CD14-positive monocyte (primary cell): ENCODE data around the gene UBQLN2. TPM values are rescaled to one million over a fixed set of nuclear protein-coding genes. Genes with fewer than 3 reads are reported as not detected.
"Not testable (repeated sequence)": the region's sequence is repeated elsewhere in the genome, so short reads cannot be mapped to it uniquely, and the experiment has no call there.

Experiments
- DNase-seq, 3 donors: peaks; one replicate each; pipeline ENCODE4 v3.0.0-alpha.2; 2011 to 2022
- H2AFZ ChIP-seq: 2 replicates; pipeline ENCODE4 v1.6.0; 2012; ENCODE audit warnings: mild to moderate bottlenecking, low read depth, low read length, inconsistent platforms; ENCODE audit not compliant: insufficient read depth, poor library complexity, severe bottlenecking
- H3K27ac ChIP-seq, 2 donors: 1 replicate in 1 of 2; 2 replicates in 1 of 2; pipeline ENCODE4 v1.5.1; 2012 to 2013; ENCODE audit warnings: low read length in 2 of 2, control low read depth in 1 of 2, inconsistent platforms in 1 of 2, low read depth in 1 of 2, mild to moderate bottlenecking in 1 of 2
- H3K27me3 ChIP-seq, 2 donors: one replicate each; pipeline versions ENCODE4 v1.6.0 to v1.6.1; 2011 to 2013; ENCODE audit warnings: low read length in 2 of 2; ENCODE audit not compliant: control insufficient read depth in 2 of 2, insufficient read depth in 2 of 2
- H3K36me3 ChIP-seq, 2 donors: replicated peaks in 1 of 2; 1 replicate in 1 of 2; 2 replicates in 1 of 2; pipeline versions ENCODE4 v1.5.1 to v1.6.1; 2012 to 2013; ENCODE audit warnings: low read length in 2 of 2, control low read depth in 1 of 2, inconsistent platforms in 1 of 2, mild to moderate bottlenecking in 1 of 2; ENCODE audit not compliant: insufficient read depth in 2 of 2, control insufficient read depth in 1 of 2
- H3K4me1 ChIP-seq, 2 donors: 1 replicate in 1 of 2; 2 replicates in 1 of 2; pipeline versions ENCODE4 v1.5.1 to v1.6.1; 2012 to 2013; ENCODE audit warnings: low read length in 2 of 2, control low read depth in 1 of 2, inconsistent platforms in 1 of 2, mild to moderate bottlenecking in 1 of 2, moderate library complexity in 1 of 2; ENCODE audit not compliant: insufficient read depth in 2 of 2, control insufficient read depth in 1 of 2
- H3K4me2 ChIP-seq: replicated peaks from 2 replicates; pipeline ENCODE3; 2012; ENCODE audit warnings: low read length, moderate library complexity, mild to moderate bottlenecking; ENCODE audit not compliant: poor library complexity, severe bottlenecking; ENCODE audit errors: extremely low read depth
- H3K4me3 ChIP-seq, 3 experiments: fragments of 200-600 bp in 1 of 3; sonication (generic) in 1 of 3; replicated peaks in 1 of 3; 1 replicate in 2 of 3; 2 replicates in 1 of 3; pipeline ENCODE4 v1.5.1; 2011 to 2013; ENCODE audit warnings: low read length in 3 of 3, mild to moderate bottlenecking in 3 of 3, control low read depth in 2 of 3, low read depth in 2 of 3, inconsistent platforms in 1 of 3, moderate library complexity in 1 of 3
- H3K79me2 ChIP-seq: 2 replicates; pipeline ENCODE4 v1.6.0; 2012; ENCODE audit warnings: mild to moderate bottlenecking, control low read depth, inconsistent platforms, low read length, moderate library complexity; ENCODE audit not compliant: insufficient read depth
- H3K9ac ChIP-seq: 2 replicates; pipeline ENCODE4 v1.6.0; 2017; ENCODE audit warnings: low read length, mild to moderate bottlenecking; ENCODE audit not compliant: insufficient read depth, poor library complexity, severe bottlenecking
- H3K9me3 ChIP-seq, 2 donors: replicated peaks in 1 of 2; 1 replicate in 1 of 2; 2 replicates in 1 of 2; pipeline versions ENCODE4 v1.5.1 to v1.6.1; 2012 to 2013; ENCODE audit warnings: low read length in 2 of 2, control low read depth in 1 of 2; ENCODE audit not compliant: control insufficient read depth in 1 of 2, insufficient read depth in 1 of 2
- H4K20me1 ChIP-seq: 2 replicates; pipeline ENCODE4 v1.6.0; 2012; ENCODE audit warnings: mild to moderate bottlenecking, low read length, control low read depth, moderate library complexity; ENCODE audit not compliant: insufficient read depth
- H3K27ac Mint-ChIP-seq, 7 donors: one replicate each; pipeline ENCODE4 v1.8.0; 2020; ENCODE audit warnings: mild to moderate bottlenecking in 7 of 7, mixed read lengths in 7 of 7, moderate library complexity in 6 of 7, inconsistent platforms in 2 of 7
- H3K27me3 Mint-ChIP-seq, 3 donors: one replicate each; pipeline ENCODE4 v1.8.0; 2021 to 2022; ENCODE audit warnings: low read depth in 3 of 3, mild to moderate bottlenecking in 3 of 3, mixed read lengths in 3 of 3, moderate library complexity in 3 of 3, inconsistent platforms in 1 of 3
- H3K36me3 Mint-ChIP-seq, 2 donors: one replicate each; pipeline ENCODE4 v1.8.0; 2020; ENCODE audit warnings: mixed read lengths in 2 of 2, inconsistent platforms in 1 of 2, mild to moderate bottlenecking in 1 of 2
- H3K4me1 Mint-ChIP-seq: one replicate; pipeline ENCODE4 v1.8.0; 2020; ENCODE audit warnings: mild to moderate bottlenecking, mixed read lengths
- H3K4me3 Mint-ChIP-seq, 2 donors: one replicate each; pipeline ENCODE4 v1.8.0; 2020; ENCODE audit warnings: mild to moderate bottlenecking in 2 of 2, mixed read lengths in 2 of 2, moderate library complexity in 1 of 2
- H3K9me3 Mint-ChIP-seq, 7 donors: one replicate each; pipeline ENCODE4 v1.8.0; 2020 to 2022; ENCODE audit warnings: mixed read lengths in 7 of 7, mild to moderate bottlenecking in 6 of 7, moderate library complexity in 6 of 7, inconsistent platforms in 2 of 7
- CTCF ChIP-seq: fragments of 200-600 bp; IDR thresholded peaks from one replicate; pipeline ENCODE4 v1.8.0; 2022; ENCODE audit warnings: antibody characterized with exemption, mild to moderate bottlenecking
- WGBS: methylation state at CpG from one replicate; pipeline ENCODE4 v1.1.5; 2013; ENCODE audit warnings: missing lambda C conversion rate; ENCODE audit not compliant: insufficient coverage; 5-methylcytosine and 5-hydroxymethylcytosine counted together
- intact Hi-C, 2 donors: fragments of 100-400 bp; cut with micrococcal nuclease; formaldehyde crosslinking; loops; one replicate each; pipeline versions ENCODE4 v1.15.0 to v1.15.1; 2023
- polyA minus RNA-seq: library from RNA; depleted of rRNA, polyadenylated mRNA; stranded (reverse); fragments of >200 nt; gene quantifications from 2 replicates; pipeline ENCODE4 v1.2.3, GENCODE V29; 2012
- polyA plus RNA-seq, 3 donors: library from polyadenylated mRNA; depleted of rRNA in 1 of 3; unstranded in 2 of 3; stranded (reverse) in 1 of 3; fragments of 300-500 nt in 2 of 3; fragments of >200 nt in 1 of 3; fragmentation: Illumina TruSeq in 2 of 3; gene quantifications; 1 replicate in 2 of 3; 2 replicates in 1 of 3; pipeline ENCODE4 v1.2.3, GENCODE V29; 2012 to 2021
- total RNA-seq, 12 experiments: library from RNA in 1 of 12; stranded (reverse) in 1 of 12; fragments of 120-200 nt in 1 of 12; gene quantifications; one replicate each; pipeline ENCODE4 v1.2.4 and lab custom pipeline; 2013 to 2026; ENCODE audit warnings: mixed read lengths in 6 of 12, inconsistent platforms in 1 of 12

UBQLN2 gene
- 4.8 TPM for total RNA-seq (2013)
- polyA plus RNA-seq (10 to 100 TPM; 12.6 to 38.4 (median 28.8) TPM), polyA minus RNA-seq (10.1 and 20.8 TPM in 2 replicates), total RNA-seq (lab: John Stamatoyannopoulos, UW) (15.7 to 55.0 (median 23.1) reads per million in 11 experiments)

- no peaks in the 10 kb centered on the region for H3K27me3 ChIP-seq
- peak within 1 kb of the TSS; percentile 77 for H2AFZ ChIP-seq
- H3K4me3 ChIP-seq, result peak within 1 kb of the TSS; percentile 59 to 86 (median 84)
- under 1% methylated on average over 36 of the region's 70 CpGs for WGBS
- H3K27ac ChIP-seq, result peak within 1 kb of the TSS; percentile 88 to 96
- no peaks in the 10 kb centered on the region for H3K9me3 ChIP-seq
- H3K4me2 ChIP-seq, result peak within 1 kb of the TSS; percentile 78
- Mint-ChIP-seq H3K27me3 (peaks cover 0 to 4% (median 2%) of the 10 kb centered on the region in 3 donors), H3K36me3 (peaks cover 0 to under 1% of the 10 kb centered on the region in 2 donors), H3K4me3 (peak within 1 kb of the TSS; percentile 84 to 99), H3K27ac (peak within 1 kb of the TSS; percentile 95 to 100 (median 99)), H3K9me3 (peaks cover 0 to 10% (median 0%) of the 10 kb centered on the region in 7 donors), H3K4me1 (peaks cover 28% of the 10 kb centered on the region)
- no peaks in the 10 kb centered on the region for H3K36me3 ChIP-seq
- peak within 1 kb of the TSS; percentile 92 for H3K9ac ChIP-seq
- DNase-seq, result peak; percentile 33 to 55 (median 51)
- H3K4me1 ChIP-seq, result peaks cover 19 to 38% of the 10 kb centered on the region in 2 donors
- intact Hi-C loops, result no loop called here
- H3K79me2 ChIP-seq, result peaks cover 49% of the 10 kb centered on the region
- H4K20me1 ChIP-seq, result peaks cover 12% of the 10 kb centered on the region
- no peak for TF ChIP-seq CTCF
Observed at GRCh38 chrX:56563231-56564161, at the start of gene UBQLN2. UBQLN2 (plus strand) TSS chrX:56563627; CDS start chrX:56563874, 247 bp downstream.

GRCh38 chrX:56519642-56520041 is 43.8 kb upstream of the UBQLN2 start:
- WGBS, result no CpG with 5 or more reads among the region's 2 CpGs
- Histone ChIP-seq H3K9ac (no peak overlapping the region), H3K36me3 (no peaks in the 10 kb centered on the region), H3K79me2 (no peaks in the 10 kb centered on the region), H3K4me1 (no peaks in the 10 kb centered on the region), H3K4me2 (no peak overlapping the region), H3K4me3 (no peak overlapping the region), H2AFZ (no peak overlapping the region), H3K27me3 (no peaks in the 10 kb centered on the region), H3K27ac (no peak overlapping the region), H3K9me3 (no peaks in the 10 kb centered on the region), H4K20me1 (no peaks in the 10 kb centered on the region)
- Mint-ChIP-seq H3K36me3 (no peaks in the 10 kb centered on the region), H3K27ac (no peak overlapping the region), H3K4me1 (no peaks in the 10 kb centered on the region), H3K4me3 (no peak overlapping the region), H3K27me3 (no peaks in the 10 kb centered on the region), H3K9me3 (peaks cover 1 to 14% (median 5%) of the 10 kb centered on the region in 7 donors)
- intact Hi-C loops, result no loop called here
- TF ChIP-seq CTCF, result no peak
- no peak for DNase-seq

- H3K27ac Mint-ChIP-seq, H3K4me1 ChIP-seq, H3K9me3 Mint-ChIP-seq, H4K20me1 ChIP-seq, H2AFZ ChIP-seq, H3K27ac ChIP-seq, H3K27me3 ChIP-seq, H3K9me3 ChIP-seq, H3K36me3 ChIP-seq, H3K9ac ChIP-seq, H3K4me3 ChIP-seq, DNase-seq, H3K4me3 Mint-ChIP-seq, H3K4me2 ChIP-seq, H3K79me2 ChIP-seq, H3K36me3 Mint-ChIP-seq, H3K4me1 Mint-ChIP-seq, intact Hi-C loops, H3K27me3 Mint-ChIP-seq: not testable (repeated sequence)
- no CpG with 5 or more reads among the region's 2 CpGs for WGBS
Observed at GRCh38 chrX:56529482-56530007, 33.9 kb upstream of the UBQLN2 start.
